Right lobe of liver (tissue), 4 donors: Measurements from ENCODE around the gene RASGRP1.

Experiments used
- CTCF ChIP-seq, 4 donors: fragments of 200-600 bp in 3 of 4; fragments of 450-650 bp in 1 of 4; IDR thresholded peaks; one replicate each; pipeline versions ENCODE4 v1.5.1 to v1.8.0; 2016 to 2022; ENCODE audit warnings: antibody characterized with exemption in 4 of 4, mild to moderate bottlenecking in 2 of 4
- POLR2A ChIP-seq: fragments of 450-650 bp; IDR thresholded peaks from one replicate; pipeline ENCODE4 v1.6.1; 2017; ENCODE audit warnings: antibody characterized with exemption, mild to moderate bottlenecking
- donor health status: DM: no; HTN: no; CAD: no.
- donor health status: DM: no; HTN: no; CAD: no.
- donor health status: DM: no; HTN: yes; CAD: no.

GRCh38 chr15:38530113-38530512 is 34.5 kb downstream of the RASGRP1 start:
- TF ChIP-seq CTCF (IDR thresholded peaks at IDR 0.05) (no peak), POLR2A (no peak)
